Mesendoderm (in vitro differentiated cells): ENCODE data around the gene TNP2.

ENCODE experiments used
- DNase-seq: peaks from one replicate; pipeline ENCODE4 v3.0.0; 2013
- H2AK5ac ChIP-seq: 2 replicates; pipeline ENCODE4 v1.6.1; 2013; ENCODE audit warnings: low read length, inconsistent platforms
- H2BK120ac ChIP-seq: 2 replicates; pipeline ENCODE4 v1.6.1; 2013; ENCODE audit warnings: low read depth, mild to moderate bottlenecking, low read length, moderate library complexity, mixed read lengths
- H2BK15ac ChIP-seq: replicated peaks from 2 replicates; pipeline ENCODE4 v1.6.1; 2013; ENCODE audit warnings: low read depth, mild to moderate bottlenecking, moderate library complexity
- H2BK5ac ChIP-seq: 2 replicates; pipeline ENCODE4 v1.6.1; 2013; ENCODE audit warnings: low read length, inconsistent platforms
- H3K18ac ChIP-seq: 2 replicates; pipeline ENCODE4 v1.6.1; 2013; ENCODE audit warnings: mild to moderate bottlenecking, low read length, mixed read lengths
- H3K23ac ChIP-seq: one replicate; pipeline ENCODE4 v1.6.1; 2013; ENCODE audit warnings: low read length
- H3K27ac ChIP-seq: 2 replicates; pipeline ENCODE4 v1.5.1; 2013; ENCODE audit warnings: low read depth, mild to moderate bottlenecking, inconsistent platforms, low read length, moderate library complexity
- H3K27me3 ChIP-seq: 2 replicates; pipeline ENCODE4 v1.6.1; 2013; ENCODE audit warnings: low read length, control low read depth, mild to moderate bottlenecking, inconsistent platforms; ENCODE audit not compliant: insufficient read depth, poor library complexity
- H3K36me3 ChIP-seq: 2 replicates; pipeline ENCODE4 v1.6.1; 2013; ENCODE audit warnings: low read length, inconsistent platforms; ENCODE audit not compliant: control insufficient read depth, insufficient read depth
- H3K4ac ChIP-seq: one replicate; pipeline ENCODE4 v1.6.1; 2013; ENCODE audit warnings: low read depth, mild to moderate bottlenecking, low read length, moderate library complexity
- H3K4me1 ChIP-seq: 2 replicates; pipeline ENCODE4 v1.6.1; 2013; ENCODE audit warnings: low read depth, low read length, inconsistent platforms; ENCODE audit not compliant: control insufficient read depth
- H3K4me2 ChIP-seq: 2 replicates; pipeline ENCODE4 v1.6.1; 2013; ENCODE audit warnings: low read length
- H3K4me3 ChIP-seq: 2 replicates; pipeline ENCODE4 v1.5.1; 2013; ENCODE audit warnings: mild to moderate bottlenecking, low read length
- H3K56ac ChIP-seq: one replicate; pipeline ENCODE4 v1.6.1; 2013; ENCODE audit warnings: low read length
- H3K79me1 ChIP-seq: 2 replicates; pipeline ENCODE4 v1.6.1; 2013; ENCODE audit warnings: low read length, inconsistent platforms
- H3K79me2 ChIP-seq: 2 replicates; pipeline ENCODE4 v1.6.1; 2013; ENCODE audit warnings: mild to moderate bottlenecking, low read length; ENCODE audit not compliant: control insufficient read depth, insufficient read depth
- H3K9ac ChIP-seq: 2 replicates; pipeline ENCODE4 v1.6.1; 2013; ENCODE audit warnings: low read length, inconsistent platforms
- H4K5ac ChIP-seq: one replicate; pipeline ENCODE4 v1.6.1; 2013; ENCODE audit warnings: low read length
- H4K8ac ChIP-seq: one replicate; pipeline ENCODE4 v1.6.1; 2013; ENCODE audit warnings: low read depth, mild to moderate bottlenecking, control low read depth, low read length, moderate library complexity
- whole genome bisulfite sequencing: extraction: QIAGEN DNeasy Blood & Tissue Kit; methylation state at CpG from one replicate; pipeline ENCODE4 v1.1.7; 2013; ENCODE audit warnings: low lambda C conversion rate, missing lambda C conversion rate; ENCODE audit not compliant: insufficient coverage; ENCODE audit errors: extremely low coverage; 5-methylcytosine and 5-hydroxymethylcytosine counted together

TNP2 gene

DNA sequence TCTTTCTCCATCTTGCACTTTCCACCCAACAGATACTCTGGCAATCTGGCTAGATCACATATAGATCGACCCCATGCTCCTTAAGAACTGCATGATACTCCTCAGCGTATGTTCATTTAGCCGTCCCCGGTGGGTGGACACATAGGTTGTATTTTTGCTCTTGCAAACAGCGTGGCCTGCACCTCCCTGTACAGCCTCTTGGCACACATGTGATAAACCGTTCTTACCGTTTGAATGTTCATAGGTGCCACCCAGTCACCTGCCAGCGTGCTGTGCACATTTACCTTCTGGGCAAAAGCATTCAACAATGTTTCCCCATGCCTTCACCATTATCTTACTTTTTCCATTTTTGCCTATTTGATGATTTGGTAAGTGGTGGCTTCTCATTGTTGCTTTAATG is 6.2 kb downstream of the TNP2 start:
- Histone ChIP-seq H2AK5ac (no peak overlapping the region), H2BK15ac (no peak overlapping the region), H4K5ac (no peak overlapping the region), H3K23ac (no peak overlapping the region), H2BK5ac (no peak overlapping the region), H3K36me3 (no peaks in the 10 kb centered on the region), H3K27ac (no peak overlapping the region), H3K4ac (no peak overlapping the region), H3K18ac (no peak overlapping the region), H3K56ac (no peak overlapping the region), H3K4me1 (no peaks in the 10 kb centered on the region), H3K9ac (no peak overlapping the region), H3K4me2 (no peak overlapping the region), H3K4me3 (no peak overlapping the region), H3K27me3 (no peaks in the 10 kb centered on the region), H3K79me2 (no peaks in the 10 kb centered on the region), H2BK120ac (no peak overlapping the region), H4K8ac (no peak overlapping the region), H3K79me1 (no peaks in the 10 kb centered on the region)
- no CpG with 5 or more reads among the region's 8 CpGs for WGBS
- DNase-seq = no peak

DNA sequence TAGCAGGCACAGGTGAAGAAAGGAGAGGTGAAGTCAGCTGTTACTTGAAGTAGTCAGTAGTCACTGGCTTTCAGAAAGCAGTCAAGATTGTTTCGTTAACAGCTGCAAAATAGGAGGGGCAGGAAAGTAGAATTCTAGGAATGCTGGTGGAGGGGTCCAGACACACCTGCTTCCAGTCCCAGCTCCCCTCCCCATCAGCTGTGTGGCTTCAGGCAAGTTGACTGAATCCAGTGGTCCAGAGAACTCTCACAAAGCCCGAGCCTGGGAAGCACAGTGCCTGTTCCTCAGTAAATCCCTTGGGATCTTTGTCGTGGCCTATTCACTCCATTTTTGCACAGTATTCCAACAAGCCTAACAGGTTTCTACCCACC is 8.5 kb downstream of the TNP2 start:
- Histone ChIP-seq H2BK5ac (no peak overlapping the region), H3K27me3 (no peaks in the 10 kb centered on the region), H3K4ac (no peak overlapping the region), H3K4me1 (peaks cover 2% of the 10 kb centered on the region), H4K5ac (no peak overlapping the region), H2BK15ac (no peak overlapping the region), H3K4me3 (no peak overlapping the region), H3K9ac (no peak overlapping the region), H3K23ac (no peak overlapping the region), H3K79me2 (peaks cover under 1% of the 10 kb centered on the region), H3K18ac (no peak overlapping the region), H3K27ac (no peak overlapping the region), H3K36me3 (no peaks in the 10 kb centered on the region), H2AK5ac (no peak overlapping the region), H4K8ac (no peak overlapping the region), H3K56ac (no peak overlapping the region), H2BK120ac (no peak overlapping the region), H3K79me1 (no peaks in the 10 kb centered on the region), H3K4me2 (no peak overlapping the region)
- WGBS = no CpG with 5 or more reads among the region's 3 CpGs
- peak; percentile 70 for DNase-seq

DNA sequence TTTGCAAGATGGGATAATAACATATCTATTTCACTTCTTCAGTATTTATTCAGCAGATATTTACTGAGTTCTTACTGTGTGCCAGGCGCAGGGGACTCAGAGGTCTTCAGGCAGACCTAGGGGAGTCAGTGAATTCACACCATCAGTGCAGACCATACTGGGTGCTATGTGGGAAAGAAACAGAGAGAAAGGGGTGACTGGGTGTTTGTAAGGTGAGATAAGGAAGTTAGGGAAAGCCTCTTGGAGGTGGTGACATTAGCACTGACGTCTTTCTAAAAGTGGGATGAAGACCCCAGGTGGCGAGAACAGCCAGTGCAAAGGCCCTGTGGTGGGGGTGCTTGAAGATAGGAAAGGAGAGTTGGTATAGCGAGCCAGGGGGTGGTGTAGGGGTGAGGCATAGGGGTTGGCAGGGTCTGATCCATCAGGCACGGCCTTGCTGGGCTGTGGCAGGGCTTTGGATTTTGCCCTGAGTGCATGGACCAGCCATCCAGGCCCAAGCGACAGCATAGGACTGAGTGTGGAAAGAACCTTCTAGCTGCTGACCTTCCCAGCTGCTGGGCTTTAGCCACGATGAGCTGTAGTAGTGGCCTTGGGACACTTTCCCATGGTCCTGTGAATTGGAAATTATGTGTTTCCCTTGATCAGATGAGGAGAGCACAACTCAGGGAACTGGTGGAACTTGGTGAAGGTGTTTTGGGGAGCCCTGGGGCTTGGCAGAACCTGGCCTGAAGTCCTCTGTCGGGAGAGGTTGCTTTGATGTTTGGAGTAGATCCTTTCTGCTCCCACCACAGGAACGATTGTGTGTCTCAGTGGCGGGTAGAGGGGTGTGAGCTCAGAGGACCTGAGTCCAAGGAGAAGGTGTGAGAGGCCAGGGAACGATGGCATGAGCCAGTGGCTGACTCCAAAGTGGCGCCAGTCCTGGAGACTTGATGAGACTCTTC is 9.2 kb downstream of the TNP2 start:
- Histone ChIP-seq H3K27me3 (no peaks in the 10 kb centered on the region), H3K27ac (no peak overlapping the region), H3K4me1 (peaks cover 2% of the 10 kb centered on the region), H3K79me1 (no peaks in the 10 kb centered on the region), H3K23ac (no peak overlapping the region), H2BK120ac (no peak overlapping the region), H3K18ac (no peak overlapping the region), H3K36me3 (no peaks in the 10 kb centered on the region), H2AK5ac (no peak overlapping the region), H3K56ac (no peak overlapping the region), H3K79me2 (peaks cover 7% of the 10 kb centered on the region), H4K8ac (no peak overlapping the region), H4K5ac (no peak overlapping the region), H3K4me3 (no peak overlapping the region), H2BK5ac (no peak overlapping the region), H2BK15ac (no peak overlapping the region), H3K9ac (no peak overlapping the region), H3K4ac (no peak overlapping the region), H3K4me2 (no peak overlapping the region)
- DNase-seq = no peak
- WGBS = no CpG with 5 or more reads among the region's 12 CpGs

DNA sequence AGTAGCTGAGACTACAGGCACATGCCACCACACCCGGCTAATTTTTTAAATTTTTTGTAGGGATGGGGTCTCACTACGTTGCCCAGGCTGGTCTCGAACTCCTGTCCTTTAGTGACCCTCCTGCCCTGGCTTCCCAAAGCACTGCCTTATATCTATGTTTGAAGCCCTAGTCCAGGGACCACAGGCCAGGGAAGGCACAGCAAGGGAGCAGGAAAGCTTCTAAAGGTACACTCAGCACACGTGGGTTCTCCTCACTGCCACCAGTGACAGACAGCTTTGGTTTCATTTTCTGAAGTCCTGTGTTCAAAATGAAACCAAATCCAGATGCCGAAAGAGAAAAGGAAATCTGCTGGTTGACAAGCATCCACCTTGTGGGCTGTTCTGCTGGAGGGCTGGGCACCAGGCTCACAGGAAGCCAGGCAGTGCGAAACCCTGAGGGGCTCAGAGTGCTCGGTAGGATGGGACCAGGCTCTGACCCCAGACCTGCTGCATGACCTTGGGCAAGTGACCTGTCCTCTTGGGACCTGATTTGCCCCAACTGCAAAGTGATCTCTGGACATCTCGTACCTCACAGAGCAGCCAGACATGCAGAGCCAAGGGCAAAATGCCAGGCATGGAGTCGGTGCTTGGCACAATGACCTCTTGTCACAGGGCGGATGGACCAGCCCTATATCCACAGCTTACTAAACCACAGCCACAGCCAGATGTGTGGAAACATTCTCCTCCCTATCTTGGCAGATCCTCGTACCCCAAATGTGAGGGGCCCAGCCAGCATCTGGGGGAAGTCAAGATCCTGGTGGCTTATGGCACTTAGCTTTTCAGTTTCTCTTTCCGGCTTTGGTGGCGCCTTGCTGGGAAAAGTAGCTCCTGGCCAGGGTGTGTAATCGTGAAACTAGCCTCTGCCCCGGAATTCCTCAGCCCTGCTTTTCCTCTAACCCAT is 10.3 kb downstream of the TNP2 start:
- Histone ChIP-seq H3K4me3 (no peak overlapping the region), H3K36me3 (peaks cover 2% of the 10 kb centered on the region), H3K79me1 (peaks cover 2% of the 10 kb centered on the region), H3K9ac (no peak overlapping the region), H3K18ac (no peak overlapping the region), H4K5ac (no peak overlapping the region), H2AK5ac (no peak overlapping the region), H3K27ac (no peak overlapping the region), H3K4ac (no peak overlapping the region), H2BK120ac (no peak overlapping the region), H3K27me3 (no peaks in the 10 kb centered on the region), H4K8ac (no peak overlapping the region), H3K79me2 (peaks cover 17% of the 10 kb centered on the region), H3K56ac (no peak overlapping the region), H3K4me2 (no peak overlapping the region), H2BK15ac (no peak overlapping the region), H3K23ac (no peak overlapping the region), H2BK5ac (no peak overlapping the region), H3K4me1 (peaks cover 2% of the 10 kb centered on the region)
- no CpG with 5 or more reads among the region's 15 CpGs for WGBS
- no peak for DNase-seq

DNA sequence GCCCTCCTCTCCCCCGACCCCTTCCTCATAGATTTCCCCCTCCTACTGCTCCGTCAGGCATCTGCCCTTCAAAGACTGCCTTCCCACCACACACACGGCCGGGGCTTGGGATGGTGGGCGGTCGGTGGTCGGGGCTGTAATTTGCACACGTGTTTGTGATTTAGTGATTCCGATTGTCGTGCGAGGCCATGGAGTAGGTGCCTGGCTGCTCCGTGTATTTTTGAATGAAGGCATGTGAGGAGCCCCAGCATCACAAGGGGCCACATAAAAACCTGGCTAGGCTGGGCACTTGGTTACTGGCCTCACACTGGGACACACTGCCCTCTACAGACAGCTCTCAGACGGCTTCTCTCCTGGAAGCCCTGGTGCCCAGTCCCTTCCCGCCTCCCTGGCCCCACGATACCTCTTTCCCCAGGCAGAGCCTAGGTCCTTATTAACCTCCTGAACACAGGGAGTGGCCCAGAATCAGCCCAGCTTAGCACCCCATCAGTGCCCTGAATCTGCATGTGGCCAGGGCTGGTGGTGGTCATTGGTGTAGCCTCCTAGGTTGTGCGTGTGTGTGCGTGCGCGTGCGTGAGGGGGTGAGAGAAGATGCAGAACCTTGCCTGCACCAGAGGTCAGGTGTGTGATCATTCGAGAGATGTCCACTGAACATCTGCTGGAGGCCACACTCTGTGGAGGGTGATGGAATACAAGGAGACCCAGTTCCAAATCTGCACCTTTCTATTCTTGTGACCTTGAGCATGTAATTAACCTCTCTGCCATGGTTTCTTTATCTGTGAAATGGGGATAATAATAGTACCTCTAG is 11.8 kb downstream of the TNP2 start:
- peak; percentile 90 for DNase-seq
- peak overlapping the region; percentile 8 for H3K4me3 ChIP-seq
- peaks cover 26% of the 10 kb centered on the region for H3K79me2 ChIP-seq
- no peak overlapping the region for H3K4ac ChIP-seq
- peaks cover 3% of the 10 kb centered on the region for H3K4me1 ChIP-seq
- peaks cover 10% of the 10 kb centered on the region for H3K79me1 ChIP-seq
- no CpG with 5 or more reads among the region's 21 CpGs for WGBS
- H2BK15ac ChIP-seq = no peak overlapping the region
- H2BK5ac ChIP-seq = peak overlapping the region; percentile 73
- H2BK120ac ChIP-seq = no peak overlapping the region
- no peak overlapping the region for H3K23ac ChIP-seq
- no peaks in the 10 kb centered on the region for H3K27me3 ChIP-seq
- peaks cover 9% of the 10 kb centered on the region for H3K36me3 ChIP-seq
- peak overlapping the region; percentile 30 for H4K8ac ChIP-seq
- peak overlapping the region; percentile 94 for H3K18ac ChIP-seq
- peak overlapping the region; percentile 93 for H3K56ac ChIP-seq
- H4K5ac ChIP-seq = no peak overlapping the region
- peak overlapping the region; percentile 97 for H2AK5ac ChIP-seq
- peak overlapping the region; percentile 73 for H3K4me2 ChIP-seq
- peak overlapping the region; percentile 83 for H3K9ac ChIP-seq
- H3K27ac ChIP-seq = no peak overlapping the region
